Gastroesophageal sphincter (tissue), 3 donors: Measurements from ENCODE around the gene TRIM2.

Experiments used
- CTCF ChIP-seq, 4 experiments: fragments of 200-600 bp in 2 of 4; fragments of 450-650 bp in 2 of 4; sonication (generic) in 1 of 4; IDR thresholded peaks; one replicate each; pipeline ENCODE4 v1.5.1; 2017 to 2019; ENCODE audit warnings: antibody characterized with exemption in 4 of 4, mild to moderate bottlenecking in 2 of 4, moderate library complexity in 2 of 4
- POLR2A ChIP-seq, 2 donors: fragments of 450-650 bp; IDR thresholded peaks; one replicate each; pipeline ENCODE4 v1.6.1; 2017; ENCODE audit warnings: antibody characterized with exemption in 2 of 2, mild to moderate bottlenecking in 2 of 2, moderate library complexity in 1 of 2
- POLR2AphosphoS5 ChIP-seq: sonication (generic); formaldehyde crosslinking; IDR thresholded peaks from one replicate; pipeline ENCODE4 v1.6.1; 2017; ENCODE audit warnings: antibody characterized with exemption

- TF ChIP-seq CTCF (IDR thresholded peaks at IDR 0.05) (no peak), POLR2AphosphoS5 (no peak), POLR2A (IDR thresholded peaks at IDR 0.05) (no peak)
These were observed 6.9 kb upstream of the TRIM2 start for GRCh38 chr4:153197301-153197700.
